Effector memory CD8-positive, alpha-beta T cell (primary cell): ENCODE results near the gene PRKCB.

Source experiments
- ATAC-seq: fragments of 150-1000 bp; cut with Tn5 transposase; replicated peaks from 2 replicates; pipeline ENCODE4 v1.10.0; 2021; ENCODE audit warnings: mild to moderate bottlenecking, moderate library complexity
- DNase-seq, 3 experiments: peaks; one replicate each; pipeline ENCODE4 v3.0.0; 2021
- H3K27ac Mint-ChIP-seq, 2 donors: one replicate each; pipeline ENCODE4 v1.8.0; 2022; ENCODE audit warnings: mild to moderate bottlenecking in 2 of 2, mixed read lengths in 2 of 2, moderate library complexity in 2 of 2
- H3K27me3 Mint-ChIP-seq, 2 donors: one replicate each; pipeline ENCODE4 v1.8.0; 2022; ENCODE audit warnings: mixed read lengths in 2 of 2
- H3K36me3 Mint-ChIP-seq: one replicate; pipeline ENCODE4 v1.8.0; 2022; ENCODE audit warnings: mild to moderate bottlenecking, moderate library complexity, mixed read lengths; ENCODE audit not compliant: insufficient read depth
- H3K4me1 Mint-ChIP-seq, 2 donors: one replicate each; pipeline ENCODE4 v1.8.0; 2022; ENCODE audit warnings: low read depth in 2 of 2, mixed read lengths in 2 of 2
- H3K4me3 Mint-ChIP-seq, 2 donors: one replicate each; pipeline ENCODE4 v1.8.0; 2022; ENCODE audit warnings: mild to moderate bottlenecking in 2 of 2, mixed read lengths in 2 of 2, moderate library complexity in 2 of 2
- H3K9me3 Mint-ChIP-seq, 2 donors: one replicate each; pipeline ENCODE4 v1.8.0; 2022; ENCODE audit warnings: mixed read lengths in 2 of 2

The PRKCB gene

DNA sequence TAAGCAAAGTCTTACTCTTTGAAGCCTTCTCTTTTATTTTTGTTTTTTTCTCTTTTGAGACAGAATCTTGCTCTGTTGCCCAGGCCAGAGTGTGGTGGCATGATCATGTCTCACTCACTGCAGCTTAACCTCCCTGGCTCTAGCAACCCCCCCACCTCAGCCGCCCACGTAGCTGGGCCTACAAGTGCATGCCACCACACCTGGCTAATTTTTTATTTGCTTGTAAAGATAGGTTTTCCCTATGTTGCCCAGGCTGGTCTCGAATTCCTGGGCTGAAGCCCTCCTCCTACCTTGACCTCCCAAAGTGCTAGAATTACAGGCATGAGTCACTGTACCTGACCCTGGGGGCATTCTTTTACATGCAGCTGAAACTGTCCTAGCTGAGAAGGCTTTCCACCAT, 154.7 kb downstream of the PRKCB start:
- ATAC-seq (no peak), DNase-seq (no peak)
- H3K27me3 Mint-ChIP-seq = no peaks in the 10 kb centered on the region
- H3K4me1 Mint-ChIP-seq = peaks cover 18 to 61% of the 10 kb centered on the region in 2 donors
- H3K4me3 Mint-ChIP-seq = no peak overlapping the region
- peaks cover 15% of the 10 kb centered on the region for H3K36me3 Mint-ChIP-seq
- H3K27ac Mint-ChIP-seq = no peak overlapping the region
- no peaks in the 10 kb centered on the region for H3K9me3 Mint-ChIP-seq

DNA sequence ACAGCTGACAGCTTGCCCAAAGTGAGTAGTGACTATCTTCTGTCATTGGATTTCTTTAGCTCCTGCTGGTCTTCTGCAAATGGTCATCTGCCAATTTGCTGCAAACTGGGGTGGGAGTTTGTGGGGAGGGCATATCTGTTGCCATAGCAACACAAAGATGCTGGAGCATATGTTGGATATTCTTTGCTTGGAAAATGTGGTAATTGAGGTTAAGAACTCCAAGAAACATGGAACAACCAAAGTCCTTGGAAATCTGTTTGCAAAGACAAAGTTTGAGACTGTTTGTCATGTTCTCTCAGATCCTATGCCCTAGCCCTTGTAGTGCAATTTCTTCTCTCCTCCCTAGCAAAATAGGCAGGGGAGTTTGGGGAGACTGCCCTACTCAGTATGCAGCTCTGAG, 155.3 kb downstream of the PRKCB start:
- no peak overlapping the region for H3K4me3 Mint-ChIP-seq
- ATAC-seq (no peak), DNase-seq (no peak)
- no peaks in the 10 kb centered on the region for H3K27me3 Mint-ChIP-seq
- H3K36me3 Mint-ChIP-seq = peaks cover 15% of the 10 kb centered on the region
- H3K4me1 Mint-ChIP-seq = peaks cover 21 to 61% of the 10 kb centered on the region in 2 donors
- no peaks in the 10 kb centered on the region for H3K9me3 Mint-ChIP-seq
- H3K27ac Mint-ChIP-seq = no peak overlapping the region

DNA sequence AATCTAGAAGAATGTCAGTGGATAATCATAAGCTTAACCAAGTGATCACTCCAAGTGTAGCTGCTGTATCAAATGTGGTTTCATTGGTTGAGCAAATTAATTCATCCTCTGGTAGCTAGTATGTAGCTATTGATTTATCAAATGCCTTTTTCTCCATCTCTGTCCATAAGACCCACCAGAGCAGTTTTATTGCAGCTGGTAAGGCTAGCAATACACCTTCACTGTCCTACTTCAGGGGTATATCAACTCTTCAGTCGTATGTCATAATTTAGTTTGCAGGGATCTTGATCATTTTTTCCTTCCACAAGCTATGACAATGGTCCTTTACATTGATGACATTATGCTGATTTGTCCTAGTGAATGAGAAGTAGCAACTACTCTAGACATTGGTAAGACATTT, 158.8 kb downstream of the PRKCB start:
- ATAC-seq (no peak), DNase-seq (no peak)
- Mint-ChIP-seq H3K27ac (peak overlapping the region in 1 of 2 donors; percentile 64), H3K9me3 (no peaks in the 10 kb centered on the region), H3K27me3 (no peaks in the 10 kb centered on the region), H3K4me1 (peaks cover 14 to 58% of the 10 kb centered on the region in 2 donors), H3K4me3 (no peak overlapping the region), H3K36me3 (no peaks in the 10 kb centered on the region)

DNA sequence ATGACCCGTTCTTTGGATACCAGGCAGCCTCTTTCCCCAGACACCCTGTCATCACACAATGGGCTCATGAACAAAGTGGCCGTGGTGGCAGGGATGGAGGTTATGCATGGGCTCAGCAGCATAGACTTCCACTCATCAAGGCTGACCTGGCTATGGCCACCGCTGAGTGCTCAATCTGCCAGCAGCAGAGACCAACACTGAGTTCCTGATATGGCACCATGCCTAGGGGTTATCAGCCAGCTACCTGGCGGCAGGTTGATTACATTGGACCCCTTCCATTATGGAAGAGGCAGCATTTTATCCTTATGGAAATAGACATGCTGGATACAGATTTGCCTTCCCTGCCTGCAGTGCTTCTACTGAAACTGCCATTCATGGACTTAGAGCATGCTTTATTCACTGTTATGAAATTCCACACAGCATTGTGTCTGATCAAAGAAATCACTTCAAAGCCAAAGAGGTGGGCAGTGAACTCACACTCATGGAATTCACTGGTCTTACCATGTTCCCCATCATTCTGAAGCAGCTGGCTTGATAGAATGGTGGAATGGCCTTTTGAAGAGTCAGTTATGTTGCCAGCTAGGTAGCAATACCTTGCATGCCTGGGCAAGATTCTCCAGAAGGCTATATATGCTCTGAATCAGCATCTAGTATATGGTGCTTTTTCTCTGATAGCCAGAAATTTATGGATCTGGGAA, 160.6 kb downstream of the PRKCB start:
- no peak for ATAC-seq
- DNase-seq = no peak
- H3K36me3 Mint-ChIP-seq = no peaks in the 10 kb centered on the region
- no peaks in the 10 kb centered on the region for H3K27me3 Mint-ChIP-seq
- H3K27ac Mint-ChIP-seq = no peak overlapping the region
- H3K4me3 Mint-ChIP-seq = no peak overlapping the region
- peaks cover 14 to 51% of the 10 kb centered on the region in 2 donors for H3K4me1 Mint-ChIP-seq
- no peaks in the 10 kb centered on the region for H3K9me3 Mint-ChIP-seq

DNA sequence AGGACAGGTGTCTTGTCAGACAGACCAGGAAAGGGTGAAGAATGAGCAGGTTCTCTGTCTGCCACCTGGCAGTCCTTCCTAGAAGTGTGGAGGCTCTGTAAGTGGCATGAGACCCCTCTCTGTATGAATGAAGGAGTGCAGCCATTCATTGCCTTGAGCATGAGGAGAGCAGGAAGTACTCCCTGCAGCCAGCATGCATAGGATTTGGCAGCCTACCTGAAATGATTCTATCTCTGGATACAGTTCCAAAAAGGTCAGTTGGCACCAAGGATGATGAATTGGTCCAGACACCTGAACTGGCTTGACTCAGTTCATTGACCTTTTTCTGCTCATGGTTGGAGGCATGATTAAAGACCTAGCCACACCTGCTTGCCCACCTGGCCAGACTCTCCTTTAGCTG, 163.0 kb downstream of the PRKCB start:
- DNase-seq (no peak), ATAC-seq (no peak)
- Mint-ChIP-seq H3K4me3 (no peak overlapping the region), H3K4me1 (peaks cover 13 to 45% of the 10 kb centered on the region in 2 donors), H3K36me3 (peaks cover under 1% of the 10 kb centered on the region), H3K27ac (peak overlapping the region; percentile 23 to 72), H3K27me3 (no peaks in the 10 kb centered on the region), H3K9me3 (no peaks in the 10 kb centered on the region)

DNA sequence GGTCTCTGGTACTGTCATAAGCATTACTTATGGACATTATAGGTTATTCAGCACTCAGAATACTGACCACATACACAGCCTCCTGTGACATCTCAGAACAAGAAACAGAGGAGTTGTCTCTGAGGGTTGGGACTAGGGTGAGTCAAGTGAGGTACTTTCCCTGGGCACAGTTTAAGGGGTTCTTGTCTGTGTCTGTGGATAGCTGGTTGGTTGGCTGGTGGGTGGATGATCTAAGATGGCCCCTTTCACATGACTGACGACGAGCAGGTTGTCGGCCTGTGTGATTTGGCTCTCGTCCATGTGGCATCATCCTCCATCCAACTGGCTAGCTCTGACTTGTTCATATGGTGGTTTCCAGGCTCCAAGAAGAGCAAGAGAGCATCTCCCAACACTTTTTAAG, 163.9 kb downstream of the PRKCB start:
- Mint-ChIP-seq H3K4me3 (no peak overlapping the region), H3K4me1 (peaks cover 10 to 38% of the 10 kb centered on the region in 2 donors)
- no peak for ATAC-seq

DNA sequence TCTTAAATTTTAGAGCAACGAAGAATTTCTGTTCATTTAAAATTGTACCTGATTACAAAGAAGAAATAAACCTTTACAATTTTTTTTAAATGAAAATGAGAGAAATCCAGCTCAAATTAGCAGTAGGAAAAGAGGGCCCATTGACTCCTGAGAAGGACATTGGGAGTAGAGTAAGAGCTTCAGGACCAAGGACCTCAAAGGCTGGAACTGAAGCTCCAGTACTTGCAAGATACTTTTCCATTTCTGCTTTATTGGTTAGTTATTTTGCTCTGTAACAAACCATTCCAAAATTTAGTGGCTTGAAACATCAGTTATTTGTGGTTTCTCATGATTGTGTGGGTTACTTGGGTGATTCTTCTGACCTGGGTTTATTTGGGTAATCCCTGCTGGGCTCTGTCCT, 165.9 kb downstream of the PRKCB start:
- Mint-ChIP-seq H3K36me3 (peaks cover 4% of the 10 kb centered on the region), H3K4me1 (peaks cover 16 to 44% of the 10 kb centered on the region in 2 donors), H3K4me3 (no peak overlapping the region), H3K27ac (no peak overlapping the region), H3K27me3 (no peaks in the 10 kb centered on the region), H3K9me3 (no peaks in the 10 kb centered on the region)
- DNase-seq (no peak), ATAC-seq (no peak)

More for the DNA sequence above, 163.9 kb downstream of the PRKCB start:
- no peak for DNase-seq
- Mint-ChIP-seq H3K36me3 (peaks cover 4% of the 10 kb centered on the region), H3K27ac (peak overlapping the region in 1 of 2 donors; percentile 19), H3K9me3 (no peaks in the 10 kb centered on the region), H3K27me3 (no peaks in the 10 kb centered on the region)

DNA sequence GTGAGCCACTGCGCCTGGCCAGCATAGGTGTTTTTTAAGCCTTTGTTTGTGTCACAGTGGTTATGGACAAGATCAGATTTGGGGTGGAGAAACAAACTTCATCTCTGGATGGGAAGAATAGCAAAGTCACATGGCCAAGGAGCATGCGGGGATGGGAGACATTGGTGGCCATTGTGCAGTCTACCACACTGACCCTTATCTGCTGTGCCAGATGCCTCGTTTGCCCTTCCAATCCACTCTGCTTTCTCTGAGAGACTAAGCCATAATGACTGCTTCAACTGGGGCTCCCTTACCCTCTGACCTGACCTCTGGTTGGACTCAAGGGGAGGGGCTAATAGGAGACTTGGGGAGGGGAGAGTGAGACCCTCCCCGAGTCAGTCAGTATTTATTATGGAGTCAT, 166.8 kb downstream of the PRKCB start:
- Mint-ChIP-seq H3K27ac (peak overlapping the region in 1 of 2 donors; percentile 50), H3K36me3 (peaks cover 4% of the 10 kb centered on the region), H3K9me3 (no peaks in the 10 kb centered on the region), H3K27me3 (no peaks in the 10 kb centered on the region), H3K4me1 (peaks cover 14 to 46% of the 10 kb centered on the region in 2 donors), H3K4me3 (no peak overlapping the region)
- DNase-seq (no peak), ATAC-seq (no peak)

DNA sequence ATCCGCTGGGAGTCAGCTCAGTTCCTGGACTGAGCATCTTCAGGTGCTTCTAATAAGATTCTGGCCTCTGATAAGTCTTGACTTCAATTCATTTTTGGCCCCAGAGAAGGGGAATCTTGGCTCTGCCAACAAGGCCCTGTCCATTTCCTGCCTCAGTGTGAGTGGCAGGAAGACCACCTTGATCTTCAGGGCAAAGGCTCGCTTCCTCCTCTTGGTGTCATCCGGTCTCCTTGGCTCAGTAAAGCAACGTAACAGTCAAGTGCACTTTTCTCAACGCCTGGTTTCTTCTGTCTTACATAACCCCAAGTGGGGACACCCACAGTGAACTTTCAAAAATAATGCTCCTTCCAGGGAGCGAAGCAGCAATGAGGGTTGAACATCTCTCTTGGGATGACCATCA, 169.8 kb downstream of the PRKCB start:
- Mint-ChIP-seq H3K4me1 (peaks cover 30 to 53% of the 10 kb centered on the region in 2 donors), H3K9me3 (no peaks in the 10 kb centered on the region), H3K4me3 (no peak overlapping the region), H3K27me3 (no peaks in the 10 kb centered on the region), H3K27ac (peak overlapping the region; percentile 2 to 17), H3K36me3 (peaks cover 18% of the 10 kb centered on the region)
- ATAC-seq (no peak), DNase-seq (no peak)

DNA sequence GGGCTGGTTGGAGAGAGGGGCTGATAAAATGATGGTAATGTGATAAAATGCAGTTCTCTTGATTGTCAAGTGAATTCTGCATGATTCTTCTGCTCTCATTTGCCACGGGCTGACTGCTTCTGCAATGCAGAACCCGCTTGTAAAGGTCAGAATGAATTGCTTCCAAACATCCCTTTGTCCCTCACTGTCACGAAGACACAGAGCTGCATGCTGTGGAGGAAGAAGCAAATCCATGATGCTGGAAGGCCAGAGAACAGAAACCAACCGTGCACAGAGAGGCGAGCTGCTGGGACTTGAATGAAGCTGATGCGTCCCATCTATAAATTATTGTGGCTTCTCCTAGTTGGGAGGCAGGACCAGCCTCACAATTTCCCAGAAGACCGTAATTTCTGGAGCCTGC, 171.6 kb downstream of the PRKCB start:
- Mint-ChIP-seq H3K27me3 (no peaks in the 10 kb centered on the region), H3K9me3 (no peaks in the 10 kb centered on the region), H3K36me3 (peaks cover 18% of the 10 kb centered on the region), H3K4me3 (no peak overlapping the region), H3K27ac (peak overlapping the region in 1 of 2 donors; percentile 75), H3K4me1 (peaks cover 37 to 57% of the 10 kb centered on the region in 2 donors)
- ATAC-seq = no peak
- no peak for DNase-seq

DNA sequence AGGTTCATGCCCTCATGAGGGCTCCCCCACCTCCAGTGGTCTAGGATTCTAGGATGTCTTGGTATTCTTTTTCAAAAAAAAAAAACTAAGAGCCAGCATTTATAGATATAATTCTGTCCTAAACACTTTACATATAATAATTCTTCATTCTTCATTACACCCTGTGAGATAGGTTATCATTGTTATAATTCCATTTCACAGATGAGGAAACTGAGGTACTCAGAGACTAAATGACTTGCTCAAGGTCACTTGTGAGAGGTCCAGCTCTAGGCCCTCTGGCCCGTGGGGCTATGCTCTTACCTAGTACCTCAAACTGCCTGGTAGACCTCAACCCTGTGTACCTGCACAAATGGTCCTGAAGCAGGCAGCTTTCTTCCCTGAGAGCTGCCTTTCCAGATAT, 172.2 kb downstream of the PRKCB start:
- peaks cover 42 to 57% of the 10 kb centered on the region in 2 donors for H3K4me1 Mint-ChIP-seq
- no peak overlapping the region for H3K4me3 Mint-ChIP-seq
- peaks cover 18% of the 10 kb centered on the region for H3K36me3 Mint-ChIP-seq
- H3K9me3 Mint-ChIP-seq = no peaks in the 10 kb centered on the region
- H3K27me3 Mint-ChIP-seq = no peaks in the 10 kb centered on the region
- ATAC-seq (no peak), DNase-seq (no peak)
- peak overlapping the region; percentile 58 to 75 for H3K27ac Mint-ChIP-seq

DNA sequence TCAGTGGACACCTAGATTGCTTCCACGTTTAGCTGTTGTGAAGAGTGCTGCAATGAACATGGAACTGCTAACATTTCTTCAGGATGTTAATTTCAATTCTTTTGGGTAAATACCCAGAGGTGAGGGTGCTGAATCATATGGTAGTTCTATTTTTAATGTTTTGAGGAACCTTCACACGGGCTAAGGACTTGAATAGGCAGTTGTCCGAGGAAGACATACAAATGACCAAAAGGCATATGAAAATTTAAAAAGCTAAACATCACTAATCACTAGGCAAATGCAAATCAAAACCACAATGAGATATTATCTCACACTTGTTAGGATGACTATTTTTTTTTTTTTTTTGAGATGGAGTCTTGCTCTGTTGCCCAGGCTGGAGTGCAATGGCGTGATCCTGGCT, 173.3 kb downstream of the PRKCB start:
- DNase-seq (no peak), ATAC-seq (no peak)
- Mint-ChIP-seq H3K4me3 (no peak overlapping the region), H3K36me3 (peaks cover 16% of the 10 kb centered on the region), H3K27ac (no peak overlapping the region), H3K27me3 (no peaks in the 10 kb centered on the region), H3K4me1 (peaks cover 51 to 60% of the 10 kb centered on the region in 2 donors), H3K9me3 (no peaks in the 10 kb centered on the region)

DNA sequence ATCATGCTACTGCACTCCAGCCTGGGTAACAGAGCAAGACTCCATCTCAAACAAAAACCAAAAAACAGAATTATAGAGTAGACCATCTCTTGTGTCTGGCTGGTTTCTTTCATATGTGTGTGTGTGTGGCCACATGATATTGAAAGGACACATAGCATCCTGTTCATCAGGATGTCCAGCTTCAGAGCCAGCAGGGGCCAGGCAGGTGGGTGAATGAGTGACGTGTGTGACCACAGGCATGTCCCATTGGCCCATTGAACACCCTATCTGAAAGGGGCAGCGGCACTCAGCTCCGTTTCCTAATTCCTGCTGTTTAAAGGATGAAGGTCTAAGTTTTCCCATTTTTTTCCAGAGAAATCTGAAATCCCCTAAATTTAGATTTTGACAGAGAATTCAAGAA, 174.2 kb downstream of the PRKCB start:
- peaks cover 57 to 65% of the 10 kb centered on the region in 2 donors for H3K4me1 Mint-ChIP-seq
- H3K4me3 Mint-ChIP-seq = no peak overlapping the region
- no peak overlapping the region for H3K27ac Mint-ChIP-seq
- no peak for ATAC-seq
- no peak for DNase-seq
- no peaks in the 10 kb centered on the region for H3K27me3 Mint-ChIP-seq
- no peaks in the 10 kb centered on the region for H3K9me3 Mint-ChIP-seq
- H3K36me3 Mint-ChIP-seq = peaks cover 18% of the 10 kb centered on the region

DNA sequence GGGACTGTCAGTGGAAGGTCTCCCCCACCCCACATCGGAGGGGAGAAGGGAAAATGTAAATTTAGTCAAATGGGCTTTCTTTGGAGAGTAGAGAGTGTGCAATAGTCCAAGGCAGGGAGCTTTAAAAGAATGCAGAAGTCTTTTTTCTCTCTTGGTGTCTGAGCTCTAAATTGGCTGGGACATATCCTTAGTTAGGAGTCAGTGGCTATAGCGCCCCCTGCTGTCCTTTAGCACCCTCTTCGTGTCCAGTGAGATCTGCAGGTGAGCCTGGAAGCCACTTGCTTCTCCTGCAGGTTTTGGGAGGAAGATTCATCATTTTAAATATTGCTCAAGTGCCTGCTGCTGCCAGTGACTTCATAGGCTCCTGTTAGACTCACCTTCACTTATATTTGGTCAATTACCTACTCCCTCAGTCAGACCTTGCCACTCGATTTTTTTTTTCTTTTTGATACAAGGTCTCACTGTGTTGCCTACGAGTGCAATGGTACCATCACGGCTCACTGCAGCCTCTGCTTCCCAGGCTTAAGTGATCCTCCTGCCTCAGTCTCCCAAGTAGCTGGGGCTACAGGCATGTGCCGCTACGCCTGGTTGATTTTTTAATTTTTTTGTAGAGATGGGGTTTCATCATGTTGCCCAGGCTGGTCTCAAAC, 174.8 kb downstream of the PRKCB start:
- H3K4me1 Mint-ChIP-seq = peaks cover 60 to 69% of the 10 kb centered on the region in 2 donors
- peaks cover 18% of the 10 kb centered on the region for H3K36me3 Mint-ChIP-seq
- no peak overlapping the region for H3K27ac Mint-ChIP-seq

More for the DNA sequence above, 174.8 kb downstream of the PRKCB start:
- no peaks in the 10 kb centered on the region for H3K27me3 Mint-ChIP-seq
- no peak overlapping the region for H3K4me3 Mint-ChIP-seq
- DNase-seq (peak; percentile 72 to 84 (median 78)), ATAC-seq (peak; percentile 20)
- H3K9me3 Mint-ChIP-seq = no peaks in the 10 kb centered on the region
